Stimulated activated CD8-positive, alpha-beta memory T cell treated with anti-CD3 and anti-CD28 coated beads, Interleukin-7, amount 100 ng/mL, for 1 hour (primary cell): ENCODE measurements around the gene FAM131A.

Experiments
- DNase-seq, 2 donors: peaks; one replicate each; pipeline ENCODE4 v3.0.0-alpha.2; 2020; ENCODE audit warnings: low read depth in 2 of 2

FAM131A gene

DNA sequence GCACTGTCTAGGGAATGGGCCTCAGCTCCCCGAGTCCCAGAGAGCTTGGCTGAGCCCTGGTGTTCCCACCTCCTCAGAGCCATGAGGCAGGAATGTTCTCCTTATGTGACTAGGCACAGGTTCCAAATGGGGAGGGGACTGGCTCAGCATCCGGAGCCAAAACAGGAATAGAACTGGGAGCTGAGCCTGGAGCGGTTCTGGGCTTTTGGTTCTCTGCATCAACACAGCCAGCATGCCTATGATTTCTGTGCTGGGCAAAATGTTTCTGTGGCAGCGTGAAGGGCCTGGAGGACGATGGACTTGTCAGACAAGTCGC is at the start of gene FAM131A:
Gene FAM131A (plus strand): TSS at position 202 of the 316 bp plus-strand sequence. CDS start 31 bp downstream, at position 233.
- no peak for DNase-seq

- peak in 1 of 2 donors; percentile 41 for DNase-seq
Measured at GRCh38 chr3:184289426-184289938, 47.9 kb upstream of the FAM131A start.

DNA sequence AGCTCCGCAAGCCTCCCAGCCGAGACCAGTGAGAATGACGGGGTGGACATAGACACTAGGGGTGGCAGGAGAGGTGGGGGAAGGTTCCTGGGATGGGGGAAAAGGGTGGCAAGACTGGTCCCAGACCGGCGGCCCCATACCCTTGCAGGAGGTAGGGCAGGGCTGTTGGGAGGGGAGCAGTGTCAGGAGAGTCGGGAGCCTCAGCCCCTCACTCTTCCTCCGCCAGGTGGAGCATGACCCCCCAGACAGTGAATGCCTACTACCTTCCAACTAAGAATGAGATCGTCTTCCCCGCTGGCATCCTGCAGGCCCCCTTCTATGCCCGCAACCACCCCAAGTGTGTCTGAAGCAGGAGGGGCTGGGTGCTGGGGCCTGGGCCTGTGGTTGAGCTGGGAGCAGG is 47.1 kb upstream of the FAM131A start:
- no peak for DNase-seq

GRCh38 chr3:184291044-184291737 is 46.2 kb upstream of the FAM131A start:
- no peak for DNase-seq

GRCh38 chr3:184291738-184292445 is 45.5 kb upstream of the FAM131A start:
- no peak for DNase-seq

GRCh38 chr3:184295771-184296170 is 41.6 kb upstream of the FAM131A start:
- DNase-seq: no peak

- DNase-seq: no peak
Measured at GRCh38 chr3:184296616-184297015, 40.8 kb upstream of the FAM131A start.

DNA sequence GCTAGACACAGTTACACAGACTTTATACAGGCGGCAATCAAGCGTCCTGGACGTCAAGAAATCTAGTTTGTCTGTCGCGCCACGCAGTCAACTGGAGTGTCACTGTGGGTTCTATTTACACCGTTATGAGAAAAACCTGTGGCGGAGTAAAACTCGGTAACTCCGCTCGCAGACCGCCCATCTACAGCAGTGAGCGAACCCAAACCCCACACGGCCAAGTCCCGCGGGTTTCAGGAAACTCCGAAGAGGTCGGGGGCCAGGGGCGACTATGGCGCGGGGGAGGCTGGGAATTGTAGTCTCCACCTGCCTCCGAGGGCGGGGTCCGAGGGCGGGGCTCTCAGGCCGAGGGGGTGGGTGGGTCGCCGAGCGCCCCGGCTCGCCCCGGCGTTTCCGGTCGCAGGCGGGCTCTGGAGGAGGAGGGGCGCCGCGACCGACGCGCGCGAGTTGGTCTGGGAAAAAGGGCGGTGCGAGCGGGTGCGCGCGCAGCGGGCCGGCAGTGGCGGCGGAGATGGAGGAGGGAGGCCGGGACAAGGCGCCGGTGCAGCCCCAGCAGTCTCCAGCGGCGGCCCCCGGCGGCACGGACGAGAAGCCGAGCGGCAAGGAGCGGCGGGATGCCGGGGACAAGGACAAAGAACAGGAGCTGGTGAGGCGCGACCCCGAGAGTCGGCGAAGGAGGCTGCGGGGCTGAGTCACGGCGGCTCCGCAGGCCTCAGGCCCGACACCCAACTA is 38.5 kb upstream of the FAM131A start, which contains the start of gene PSMD2:
Gene PSMD2 (plus strand): TSS at position 483 of the 729 bp plus-strand sequence. CDS start 26 bp downstream, at position 509.
- peak; percentile 96 to 97 for DNase-seq

GRCh38 chr3:184299488-184300377 is 37.7 kb upstream of the FAM131A start:
- no peak for DNase-seq

GRCh38 chr3:184300378-184300720 is 37.1 kb upstream of the FAM131A start:
- DNase-seq: no peak

DNA sequence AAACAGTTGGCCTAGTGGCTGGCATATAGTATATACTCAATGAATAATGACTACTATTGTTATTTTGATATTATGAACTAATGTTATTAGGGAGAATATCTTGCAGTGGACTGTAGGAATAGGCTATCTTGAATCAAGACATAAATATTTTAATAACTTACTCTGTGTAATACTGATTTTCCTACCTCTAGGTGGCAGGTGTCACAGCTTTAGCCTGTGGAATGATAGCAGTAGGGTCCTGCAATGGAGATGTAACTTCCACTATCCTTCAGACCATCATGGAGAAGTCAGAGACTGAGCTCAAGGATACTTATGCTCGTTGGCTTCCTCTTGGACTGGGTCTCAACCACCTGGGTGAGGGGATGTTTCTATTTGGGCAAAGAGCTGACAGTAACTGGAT is 31.8 kb upstream of the FAM131A start:
- DNase-seq: no peak

DNA sequence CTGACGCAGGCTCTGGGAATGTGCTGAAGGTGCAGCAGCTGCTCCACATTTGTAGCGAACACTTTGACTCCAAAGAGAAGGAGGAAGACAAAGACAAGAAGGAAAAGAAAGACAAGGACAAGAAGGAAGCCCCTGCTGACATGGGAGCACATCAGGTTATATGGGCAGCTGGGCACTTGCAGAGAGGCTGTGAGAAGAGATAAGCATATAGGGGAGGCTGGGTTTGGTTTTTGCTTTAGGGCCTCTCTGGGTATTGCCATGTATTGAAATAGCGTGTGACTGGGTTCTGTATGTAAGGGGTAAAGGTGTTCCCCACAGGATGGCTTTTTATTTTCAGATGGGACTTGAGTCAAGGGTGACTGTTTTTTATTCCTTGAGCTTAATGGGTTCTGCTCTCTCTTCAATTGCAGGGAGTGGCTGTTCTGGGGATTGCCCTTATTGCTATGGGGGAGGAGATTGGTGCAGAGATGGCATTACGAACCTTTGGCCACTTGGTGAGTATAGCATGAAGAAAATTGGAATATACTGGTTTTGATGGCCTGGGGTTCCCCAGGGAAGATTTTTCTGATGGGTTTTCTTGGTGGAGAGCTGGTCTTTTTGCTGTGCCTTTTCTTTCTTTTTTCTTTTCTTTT is 30.9 kb upstream of the FAM131A start:
- DNase-seq: no peak

- no peak for DNase-seq
Measured at GRCh38 chr3:184307915-184308314, 29.5 kb upstream of the FAM131A start.

- DNase-seq: no peak
Measured at GRCh38 chr3:184308744-184309143, 28.7 kb upstream of the FAM131A start.

- no peak for DNase-seq
Measured at GRCh38 chr3:184311633-184312032, 25.8 kb upstream of the FAM131A start.

GRCh38 chr3:184314363-184314699 is 23.1 kb upstream of the FAM131A start, which contains the start of gene EIF4G1:
Gene EIF4G1, plus strand, starts transcription at chr3:184314606. Its CDS starts 1,191 bp downstream, at chr3:184315797.
- peak; percentile 83 to 87 for DNase-seq

- DNase-seq: peak in 1 of 2 donors; percentile 37
Measured at GRCh38 chr3:184314700-184315542, 22.5 kb upstream of the FAM131A start.

DNA sequence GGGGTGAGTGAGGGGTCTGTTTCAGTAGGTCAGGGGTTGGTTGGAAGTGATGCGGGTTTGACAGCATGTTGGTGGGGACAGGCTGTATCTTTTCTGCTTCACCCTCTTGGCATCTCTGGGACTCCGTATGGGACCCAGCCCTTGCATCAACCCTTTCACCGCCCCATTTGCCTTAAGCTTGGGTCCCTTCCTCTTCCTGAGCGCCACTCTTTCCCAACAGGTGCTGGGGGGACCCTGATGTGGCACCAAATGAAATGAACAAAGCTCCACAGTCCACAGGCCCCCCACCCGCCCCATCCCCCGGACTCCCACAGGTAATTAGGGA is 21.9 kb upstream of the FAM131A start:
- DNase-seq: no peak

GRCh38 chr3:184315871-184316661 is 21.3 kb upstream of the FAM131A start:
- DNase-seq: no peak
